HG02610 (cell line): Measurements from ENCODE around the gene CCDC88C.
"Not testable (repeated sequence)": the region's sequence is repeated elsewhere in the genome, so short reads cannot be mapped to it uniquely, and the experiment has no call there.

ENCODE experiments used
- ATAC-seq: cut with Tn5 transposase; IDR thresholded peaks from one replicate; pipeline ENCODE4 v1.9.1; 2021; ENCODE audit warnings: mild to moderate bottlenecking, moderate library complexity; ENCODE audit not compliant: unreplicated experiment

The CCDC88C gene

GRCh38 chr14:91255026-91255695 lies 162.5 kb downstream of the CCDC88C start:
- ATAC-seq, result no peak

- ATAC-seq, result no peak
These were observed 163.2 kb downstream of the CCDC88C start for GRCh38 chr14:91254461-91254860.

DNA sequence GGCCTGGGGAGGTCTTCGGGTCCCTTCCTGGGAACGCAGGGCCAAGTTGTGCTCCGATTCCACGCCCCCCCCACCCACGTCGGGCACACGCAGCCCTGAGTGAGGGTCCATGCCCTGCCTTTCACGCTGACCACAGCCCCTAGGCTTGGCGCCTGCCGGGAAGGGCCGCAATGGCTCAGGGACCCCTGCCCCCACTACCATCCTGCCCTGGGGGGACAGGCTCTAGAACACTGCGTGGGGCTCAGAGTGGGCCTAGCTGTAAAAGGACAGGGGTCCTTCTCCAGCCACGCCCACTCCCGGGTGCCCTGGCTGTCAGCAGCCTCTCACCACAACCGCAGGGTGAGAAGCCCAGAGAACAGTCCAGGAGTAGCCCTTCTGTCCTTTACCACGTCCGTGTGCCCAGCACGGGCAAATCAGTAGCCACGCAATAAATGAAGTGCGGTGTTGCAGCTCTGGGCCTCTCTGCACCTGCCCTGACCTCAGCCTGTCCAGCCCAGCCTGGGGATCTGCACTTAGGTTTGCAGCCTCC lies 163.8 kb downstream of the CCDC88C start:
- ATAC-seq, result no peak

DNA sequence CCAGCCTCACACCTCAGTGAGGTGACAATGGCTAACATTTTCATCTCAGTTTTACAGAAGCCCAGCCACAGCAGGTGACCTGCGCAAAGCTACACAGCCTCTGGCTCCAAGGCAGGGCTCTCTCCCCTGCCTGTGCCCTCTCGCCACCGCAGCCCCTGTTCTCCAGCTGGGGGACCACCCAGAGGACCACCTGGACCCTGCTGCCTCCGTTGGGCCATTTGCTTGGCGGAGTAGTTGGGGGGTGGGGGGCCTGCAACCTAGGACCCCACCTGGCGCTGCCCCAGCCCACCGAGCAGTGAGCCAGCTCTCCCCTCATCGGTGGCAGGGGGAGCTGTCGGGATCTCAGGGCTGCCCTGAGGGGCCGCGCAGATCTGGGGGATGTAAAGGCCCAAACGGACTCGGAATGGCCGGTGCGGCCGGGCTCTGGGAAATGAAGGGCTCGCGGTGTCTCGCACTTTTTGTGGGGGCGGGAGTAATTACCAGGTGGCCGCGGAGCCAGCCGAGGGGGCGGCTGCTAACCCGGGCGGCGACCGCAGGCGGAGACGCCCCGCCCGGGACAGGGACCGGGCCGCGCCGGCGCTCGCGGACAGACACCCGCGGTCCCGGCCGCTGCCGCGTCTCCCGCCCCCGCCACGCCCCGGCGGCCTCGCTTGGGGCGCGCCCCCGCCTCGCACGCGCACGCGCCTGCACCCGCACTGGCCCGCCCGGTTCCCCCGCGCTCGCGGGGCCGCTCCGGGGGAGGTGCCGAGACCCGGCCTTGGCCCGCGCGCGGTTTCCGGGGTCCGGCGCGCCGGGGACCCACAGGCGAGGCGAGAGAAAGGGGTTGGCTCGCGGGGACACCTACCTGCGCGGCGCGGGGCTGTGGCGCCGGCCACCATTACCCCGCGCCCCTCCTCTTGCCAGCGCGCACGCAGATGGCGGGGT lies 164.5 kb downstream of the CCDC88C start:
- no peak for ATAC-seq

- ATAC-seq, result no peak
These were observed 166.7 kb downstream of the CCDC88C start for GRCh38 chr14:91250912-91251311.

GRCh38 chr14:91249841-91250616 lies 167.6 kb downstream of the CCDC88C start:
- peak; percentile 87 for ATAC-seq

DNA sequence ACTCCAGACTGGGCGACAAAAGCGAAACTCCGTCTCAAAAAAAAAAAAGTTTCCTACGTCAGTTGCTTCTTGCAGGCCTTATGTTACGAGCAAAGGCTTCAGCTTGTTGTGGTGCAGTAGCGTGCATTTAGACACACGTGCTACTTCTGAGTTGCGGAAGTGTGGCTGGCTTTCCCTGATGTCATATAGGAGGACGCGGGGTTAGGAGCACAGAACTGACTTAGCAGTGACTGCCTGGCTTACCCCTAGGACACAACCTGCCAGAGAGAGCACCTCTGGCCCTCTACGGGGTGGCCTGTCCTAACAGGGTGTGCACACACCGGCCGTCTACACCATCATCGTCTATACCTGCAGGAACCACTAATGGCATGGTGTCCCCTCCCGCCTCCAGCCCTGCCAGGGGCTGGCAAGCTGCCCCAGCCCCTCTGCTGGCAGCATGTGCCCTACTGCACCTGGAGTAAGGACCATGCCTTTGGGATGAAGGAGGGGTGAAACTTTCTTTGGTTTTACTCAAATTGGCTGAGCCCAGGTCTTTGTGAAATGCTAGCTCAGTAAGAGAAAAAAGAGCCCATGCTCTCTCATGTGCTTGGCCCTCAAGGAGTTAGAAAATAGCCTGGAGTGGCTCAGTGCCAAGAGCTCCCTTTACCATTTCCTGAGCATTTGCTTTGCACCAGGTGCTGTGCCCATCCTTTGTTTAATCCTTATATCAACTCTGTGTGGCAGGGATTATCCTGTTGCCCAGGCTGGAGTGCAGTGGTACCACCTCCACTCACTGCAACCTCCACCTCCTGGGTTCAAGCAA lies 171.4 kb downstream of the CCDC88C start:
- no peak for ATAC-seq

GRCh38 chr14:91245616-91246015 lies 172.0 kb downstream of the CCDC88C start:
- not testable (repeated sequence) for ATAC-seq

GRCh38 chr14:91245029-91245428 lies 172.6 kb downstream of the CCDC88C start:
- no peak for ATAC-seq

DNA sequence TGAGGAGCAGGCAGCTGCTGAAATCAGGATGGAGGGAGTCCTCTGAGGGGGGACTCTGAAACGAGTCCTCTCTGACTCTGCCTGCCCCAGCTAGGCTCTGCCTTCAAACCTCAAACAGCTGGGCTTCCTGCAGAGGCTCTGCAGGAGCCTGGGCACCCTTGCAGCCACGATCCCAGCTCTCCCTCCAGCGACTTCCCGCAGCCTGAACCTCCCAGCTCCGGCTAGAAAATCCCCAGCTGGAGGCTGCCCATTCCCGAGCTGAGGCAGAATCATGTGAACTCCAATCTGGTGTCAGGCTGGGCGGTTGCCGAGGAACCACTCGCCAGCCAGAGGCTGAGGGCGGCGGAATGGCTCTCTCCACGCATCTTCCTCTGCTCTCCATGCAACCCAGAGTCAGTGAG lies 173.1 kb downstream of the CCDC88C start, which contains the start of gene GPR68:
TSS of gene GPR68 (minus strand) at position 204 of the 401 bp plus-strand sequence. CDS start 9,654 bp downstream, outside the sequence.
- no peak for ATAC-seq

DNA sequence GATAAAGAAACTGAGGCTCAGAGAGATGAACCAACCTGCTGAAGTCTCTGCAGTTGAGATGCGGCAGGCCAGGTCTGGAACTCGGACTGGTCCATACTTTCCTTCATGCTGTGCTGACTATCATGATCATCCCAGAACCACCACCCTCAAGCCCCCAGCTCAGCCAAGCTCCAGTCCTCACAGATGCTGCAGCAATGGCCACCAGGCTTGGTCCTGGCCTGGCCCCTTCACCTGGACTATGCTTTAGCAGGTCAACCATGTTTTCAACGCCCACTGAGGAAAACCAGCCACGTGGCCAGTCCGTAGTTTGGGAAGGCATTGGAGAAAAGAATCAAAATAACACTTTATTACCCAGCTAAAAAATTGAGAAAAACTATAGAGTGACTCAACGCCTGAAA lies 174.5 kb downstream of the CCDC88C start:
- ATAC-seq, result no peak

DNA sequence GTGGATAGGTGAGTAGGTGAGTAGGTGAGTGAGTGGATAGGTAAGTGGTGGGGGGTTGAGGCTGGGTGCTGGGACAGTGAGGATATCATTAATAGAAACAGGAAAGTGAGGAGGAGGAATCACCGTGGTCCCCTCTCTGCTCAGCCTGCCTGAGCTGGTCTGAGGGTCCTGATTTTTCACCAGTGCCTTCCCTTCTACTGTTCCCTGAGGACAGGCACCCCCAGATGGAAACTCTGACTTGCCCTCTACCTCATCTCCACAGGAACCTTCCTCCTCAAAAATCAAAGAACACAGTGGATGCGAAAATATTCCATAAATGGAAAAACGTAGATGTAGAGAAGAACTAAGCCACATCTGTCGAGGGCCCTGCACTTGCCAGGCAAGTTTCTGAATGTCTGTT lies 175.0 kb downstream of the CCDC88C start:
- no peak for ATAC-seq

GRCh38 chr14:91241863-91242262 lies 175.8 kb downstream of the CCDC88C start:
- peak; percentile 37 for ATAC-seq

- ATAC-seq, result no peak
These were observed 179.0 kb downstream of the CCDC88C start for GRCh38 chr14:91238661-91239060.

GRCh38 chr14:91238085-91238484 lies 179.5 kb downstream of the CCDC88C start:
- ATAC-seq, result no peak

DNA sequence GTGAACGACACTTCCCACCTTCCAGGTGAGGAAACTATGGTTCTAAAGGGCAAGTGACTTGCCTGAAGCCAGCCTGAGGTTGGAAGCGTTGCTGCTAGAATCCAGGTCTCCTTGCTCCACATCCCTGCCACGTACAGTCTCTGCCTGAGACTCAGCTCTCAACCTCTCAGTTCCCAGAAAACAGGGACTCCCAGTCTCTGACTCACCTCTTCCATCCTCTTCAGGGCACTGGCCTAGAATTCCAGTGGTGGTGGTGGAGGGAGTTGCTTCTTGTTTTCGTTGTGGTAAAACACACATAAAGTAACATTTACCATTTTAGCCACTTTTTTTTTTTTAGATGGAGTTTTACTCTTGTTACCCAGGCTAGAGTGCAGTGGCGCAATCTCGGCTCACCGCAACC lies 180.4 kb downstream of the CCDC88C start:
- no peak for ATAC-seq

- ATAC-seq, result no peak
These were observed 181.8 kb downstream of the CCDC88C start for GRCh38 chr14:91235841-91236240.

- no peak for ATAC-seq
These were observed 182.9 kb downstream of the CCDC88C start for GRCh38 chr14:91234791-91235114.

GRCh38 chr14:91233936-91234790 lies 183.5 kb downstream of the CCDC88C start:
- no peak for ATAC-seq
